GM18499 (cell line): ENCODE results near the gene FRMD4A.
"Not testable (repeated sequence)": the region's sequence is repeated elsewhere in the genome, so short reads cannot be mapped to it uniquely, and the experiment has no call there.

Source experiments
- ATAC-seq: cut with Tn5 transposase; IDR thresholded peaks from one replicate; pipeline ENCODE4 v1.9.1; 2021; ENCODE audit warnings: moderate number of reproducible peaks; ENCODE audit not compliant: insufficient read depth, unreplicated experiment

FRMD4A gene

GRCh38 chr10:13720699-13721098 is 610.0 kb downstream of the FRMD4A start:
- no peak for ATAC-seq

- no peak for ATAC-seq
Observed at GRCh38 chr10:13719425-13719824, 611.3 kb downstream of the FRMD4A start.

- no peak for ATAC-seq
Observed at GRCh38 chr10:13718820-13719219, 611.9 kb downstream of the FRMD4A start.

- no peak for ATAC-seq
Observed at GRCh38 chr10:13717936-13718772, 612.6 kb downstream of the FRMD4A start.

GRCh38 chr10:13717571-13717935 is 613.2 kb downstream of the FRMD4A start:
- ATAC-seq = no peak

- no peak for ATAC-seq
Observed at GRCh38 chr10:13716081-13717071, 614.3 kb downstream of the FRMD4A start.

- not testable (repeated sequence) for ATAC-seq
Observed at GRCh38 chr10:13715596-13715995, 615.1 kb downstream of the FRMD4A start.

GRCh38 chr10:13715100-13715499 is 615.6 kb downstream of the FRMD4A start:
- no peak for ATAC-seq

- ATAC-seq = peak; percentile 62
Observed at GRCh38 chr10:13712837-13713581, 617.7 kb downstream of the FRMD4A start.

- no peak for ATAC-seq
Observed at GRCh38 chr10:13712476-13712836, 618.3 kb downstream of the FRMD4A start.

GRCh38 chr10:13711291-13711690 is 619.4 kb downstream of the FRMD4A start:
- ATAC-seq = no peak

GRCh38 chr10:13709931-13710650 is 620.6 kb downstream of the FRMD4A start:
- no peak for ATAC-seq

- ATAC-seq = no peak
Observed at GRCh38 chr10:13708256-13708990, 622.3 kb downstream of the FRMD4A start.

- no peak for ATAC-seq
Observed at GRCh38 chr10:13707156-13707881, 623.4 kb downstream of the FRMD4A start.

- ATAC-seq = no peak
Observed at GRCh38 chr10:13706604-13707003, 624.1 kb downstream of the FRMD4A start.

- no peak for ATAC-seq
Observed at GRCh38 chr10:13706175-13706574, 624.5 kb downstream of the FRMD4A start.

- no peak for ATAC-seq
Observed at GRCh38 chr10:13705526-13706174, 625.1 kb downstream of the FRMD4A start.

GRCh38 chr10:13704964-13705363 is 625.8 kb downstream of the FRMD4A start:
- no peak for ATAC-seq
